ENCODE results near the gene SLC26A2. TPM values are rescaled to one million over a fixed set of nuclear protein-coding genes. Genes with fewer than 3 reads are reported as not detected.
"Not testable (repeated sequence)": the region's sequence is repeated elsewhere in the genome, so short reads cannot be mapped to it uniquely, and the experiment has no call there.

The SLC26A2 gene
- total RNA-seq, 2 donors from 2014 or later = 6.3 to 12.6 TPM

DNA sequence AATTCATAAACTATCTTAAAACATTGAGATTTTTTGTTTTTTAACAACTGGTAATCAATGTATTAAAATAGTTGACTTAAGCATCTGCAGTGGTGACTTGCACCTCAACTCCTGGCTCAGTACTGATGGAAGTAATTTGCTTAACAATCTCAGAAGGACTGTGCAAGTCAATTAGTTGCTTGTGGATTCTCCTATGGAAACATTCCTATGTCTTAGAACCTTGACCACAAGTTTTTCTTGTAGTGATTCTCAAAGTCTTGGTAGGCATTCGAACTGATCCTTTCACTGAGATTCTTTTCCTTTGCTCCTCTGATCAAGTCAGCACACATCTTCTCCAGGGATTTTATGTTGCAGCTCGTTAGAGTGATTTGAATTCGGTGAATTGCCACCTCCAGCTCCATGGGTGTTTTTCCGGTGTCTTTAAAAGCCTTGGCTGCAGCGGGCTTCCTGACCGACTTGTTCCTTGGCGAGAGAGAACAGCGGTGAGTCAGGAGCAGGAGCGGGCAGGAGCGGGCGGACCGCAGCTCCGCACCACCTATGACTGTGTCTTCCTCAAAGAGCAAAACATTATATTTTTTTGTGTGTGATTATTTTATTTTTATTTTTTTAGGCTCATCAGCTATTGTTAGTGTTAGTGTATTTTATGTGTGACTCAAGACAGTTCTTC, 61.1 kb downstream of the SLC26A2 start:
- ATAC-seq (peak; percentile 36 to 39), DNase-seq (no peak)
- intact Hi-C loops (cut with DNase I) = loop anchor here in 1 of 2 donors (10.0 kb wide), 1 partner anchor 193 kb away; no protein-coding TSS in a partner anchor

- ATAC-seq = peak; percentile 72 to 76
- DNase-seq = no peak
- intact Hi-C loops (cut with DNase I) = loop anchor here in 1 of 2 donors (10.0 kb wide), 1 partner anchor 193 kb away; no protein-coding TSS in a partner anchor
Measured at GRCh38 chr5:150022158-150022531, 61.6 kb downstream of the SLC26A2 start.

GRCh38 chr5:150022681-150023080, 62.1 kb downstream of the SLC26A2 start:
- intact Hi-C loops (cut with DNase I) = loop anchor here in 1 of 2 donors (10.0 kb wide), 1 partner anchor 192 kb away; no protein-coding TSS in a partner anchor

DNA sequence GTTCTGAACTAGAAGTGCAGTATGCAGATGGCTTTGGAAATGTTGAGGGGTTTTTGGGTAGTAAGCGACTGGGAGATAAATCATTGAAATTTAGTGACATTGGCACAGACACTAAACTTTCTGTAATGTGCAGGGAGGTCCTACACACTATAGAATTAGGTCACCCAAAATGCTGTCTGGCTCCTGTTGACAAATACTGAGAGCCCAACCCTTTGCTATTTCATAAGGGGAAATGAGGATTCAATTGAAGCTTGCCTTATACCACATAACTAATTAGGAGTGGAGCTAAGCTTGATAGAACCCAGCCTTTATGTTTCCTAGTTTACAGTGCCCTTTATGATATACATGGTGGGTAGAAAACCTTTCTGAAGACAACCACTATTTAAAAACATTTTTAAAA, 62.6 kb downstream of the SLC26A2 start:
- intact Hi-C loops (cut with DNase I) = loop anchor here in 1 of 2 donors (10.0 kb wide), 1 partner anchor 192 kb away; no protein-coding TSS in a partner anchor
- DNase-seq = no peak
- ATAC-seq = no peak

More at GRCh38 chr5:150022681-150023080, 62.1 kb downstream of the SLC26A2 start:
- DNase-seq (no peak), ATAC-seq (peak in 1 of 2 donors; percentile 66)

DNA sequence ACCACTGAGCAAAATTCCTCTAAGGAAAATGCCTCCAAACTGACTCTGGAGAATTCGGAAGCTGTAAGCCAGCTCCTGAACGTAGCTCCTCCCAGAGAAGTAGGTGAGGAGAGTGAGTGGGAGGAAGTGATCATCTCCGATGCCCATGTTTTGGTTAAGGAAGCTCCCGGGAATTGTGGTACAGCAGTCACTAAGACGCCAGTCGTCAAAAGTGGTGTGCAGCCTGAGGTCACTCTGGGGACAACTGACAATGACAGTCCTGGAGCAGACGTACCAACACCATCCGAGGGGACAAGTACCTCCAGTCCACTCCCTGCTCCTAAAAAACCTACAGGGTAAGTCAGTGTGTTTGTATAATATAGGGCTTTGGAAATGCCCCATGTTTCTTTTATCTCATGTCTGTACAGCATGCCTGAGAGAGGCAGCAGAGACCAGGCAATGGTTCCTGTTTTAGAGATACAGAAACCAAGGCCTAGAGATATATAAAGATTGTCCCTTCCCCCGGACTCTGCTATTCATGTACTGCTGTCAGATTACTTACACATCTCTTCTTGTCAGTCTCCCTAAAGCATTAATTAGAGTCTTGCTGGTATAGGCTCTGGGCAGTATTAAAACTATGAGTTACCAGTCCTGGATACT, 63.9 kb downstream of the SLC26A2 start:
- intact Hi-C loops (cut with DNase I) = loop anchor here in 1 of 2 donors (10.0 kb wide), 1 partner anchor 190 kb away; no protein-coding TSS in a partner anchor
- no peak for DNase-seq
- peak; percentile 28 to 71 for ATAC-seq

- DNase-seq (no peak), ATAC-seq (no peak)
- intact Hi-C loops (cut with DNase I) = loop anchor here in 1 of 2 donors (10.0 kb wide), 1 partner anchor 188 kb away; no protein-coding TSS in a partner anchor
Measured at GRCh38 chr5:150026682-150027172, 66.2 kb downstream of the SLC26A2 start.

DNA sequence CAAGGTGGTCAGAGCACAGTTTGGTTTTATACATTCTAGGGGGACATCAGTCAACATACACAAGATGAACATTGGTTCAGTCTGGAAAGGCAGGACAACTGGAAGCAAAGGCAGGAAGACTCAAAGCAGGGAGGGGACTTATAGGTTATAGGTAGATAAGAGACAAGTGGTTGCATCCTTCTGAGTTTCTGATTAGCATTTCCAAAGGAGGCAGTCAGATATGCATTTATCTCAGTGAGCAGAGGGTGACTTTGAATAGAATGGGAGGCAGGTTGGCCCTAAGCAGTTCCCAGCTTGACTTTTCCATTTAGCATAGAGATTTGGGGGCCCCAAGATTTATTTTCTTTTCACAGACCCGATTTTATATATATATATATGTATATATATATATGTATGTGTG, 67.5 kb downstream of the SLC26A2 start:
- not testable (repeated sequence) for DNase-seq, ATAC-seq
- intact Hi-C loops (cut with DNase I) = loop anchor here in 1 of 2 donors (10.0 kb wide), 1 partner anchor 187 kb away; no protein-coding TSS in a partner anchor

DNA sequence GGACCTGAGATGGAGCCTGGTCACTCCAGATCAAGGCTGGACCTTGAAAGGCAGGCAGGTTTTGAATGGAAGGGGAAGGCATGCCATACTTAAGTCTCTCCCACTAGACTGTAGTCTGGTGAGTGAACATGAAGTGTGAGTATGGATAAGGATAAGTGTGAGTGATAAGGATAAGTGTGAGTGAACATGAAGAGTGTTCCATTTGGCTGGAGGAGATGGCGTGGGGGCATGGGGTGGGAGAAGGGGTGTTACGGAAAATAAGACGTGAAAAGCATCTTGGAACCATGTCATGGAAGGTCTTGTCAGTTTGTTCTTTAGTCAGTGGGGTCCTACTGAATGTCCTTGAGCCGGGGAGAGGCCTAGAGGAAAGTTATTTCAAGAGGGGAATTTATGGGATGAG, 72.8 kb downstream of the SLC26A2 start:
- DNase-seq (no peak), ATAC-seq (peak in 1 of 2 donors; percentile 55)
- intact Hi-C loops (cut with DNase I) = no loop called here

- DNase-seq = no peak
- intact Hi-C loops (cut with DNase I) = no loop called here
- ATAC-seq = peak in 1 of 2 donors; percentile 30
Measured at GRCh38 chr5:150034662-150035061, 74.1 kb downstream of the SLC26A2 start.

DNA sequence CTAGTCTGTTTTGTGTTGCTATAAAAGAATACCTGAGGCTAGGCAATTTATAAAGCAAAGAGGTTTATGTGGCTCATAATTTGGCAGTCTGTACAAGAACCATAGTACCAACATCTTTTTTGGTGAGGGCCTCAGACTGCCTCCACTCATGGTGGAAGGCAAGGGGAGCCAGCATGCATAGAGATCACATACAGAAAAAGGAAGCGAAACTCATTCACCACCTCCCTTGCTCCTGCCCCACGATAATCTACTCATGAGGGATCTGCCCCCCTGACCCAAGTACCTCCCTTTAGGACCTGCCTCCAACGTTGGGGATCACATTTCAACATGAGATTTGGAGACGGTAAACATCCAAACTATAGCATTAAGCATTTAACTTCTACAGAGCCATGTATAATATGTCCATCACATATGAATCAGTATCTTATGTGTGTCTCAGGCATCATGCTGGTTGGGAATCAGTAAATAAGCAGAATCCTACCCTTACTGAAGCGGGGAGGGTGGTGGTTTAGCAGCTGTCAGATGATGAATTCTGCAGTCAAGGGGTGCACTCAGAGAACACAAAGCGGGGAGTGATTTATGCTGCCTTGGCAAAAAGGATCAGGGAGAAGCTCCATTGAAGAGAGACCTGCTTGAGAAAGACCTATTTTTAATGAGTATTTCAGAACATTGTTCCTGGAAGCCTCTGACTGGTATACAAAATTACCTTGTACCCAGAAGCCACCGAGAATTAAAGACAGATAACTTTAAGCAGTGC, 74.8 kb downstream of the SLC26A2 start:
- no peak for ATAC-seq
- intact Hi-C loops (cut with DNase I) = no loop called here
- no peak for DNase-seq

DNA sequence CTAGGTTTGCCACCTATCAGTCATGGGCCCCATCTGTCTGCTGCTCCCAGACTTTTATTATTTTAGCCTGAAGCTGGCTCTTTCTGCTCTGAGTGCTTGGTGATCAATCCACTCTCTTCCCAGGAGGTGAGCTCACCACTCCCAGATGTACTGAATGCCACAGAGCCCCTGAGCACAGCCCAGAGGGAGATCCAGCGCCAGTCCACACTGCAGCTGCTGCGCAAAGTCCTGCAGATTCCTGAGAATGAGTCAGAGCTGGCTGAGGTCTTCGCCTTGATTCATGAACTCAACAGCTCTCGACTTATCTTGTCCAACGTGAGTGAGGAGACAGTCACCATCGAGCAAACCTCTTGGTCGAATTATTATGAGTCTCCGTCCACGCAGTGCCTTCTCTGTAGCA, 76.0 kb downstream of the SLC26A2 start:
- intact Hi-C loops (cut with DNase I) = no loop called here
- ATAC-seq (peak; percentile 91 to 98), DNase-seq (peak; percentile 60)

Other genes starting within 250 kb of the SLC26A2 start
- 10 to 100 TPM; 11.8 to 12.5 TPM for gene PPARGC1B, start 230.4 kb upstream of the SLC26A2 start, total RNA-seq
- under 1 TPM in 1 of 2 donors, not detected in 1; 0.16 TPM for gene PDE6A, start 16.0 kb upstream of the SLC26A2 start, total RNA-seq
- 1 to 10 TPM; 3.3 to 4.1 TPM for gene TIGD6, start 39.9 kb downstream of the SLC26A2 start, total RNA-seq
- 10 to 100 TPM; 14.1 to 22.1 TPM for gene HMGXB3, start 40.0 kb downstream of the SLC26A2 start, total RNA-seq
- gene CSF1R, start 125.8 kb downstream of the SLC26A2 start, total RNA-seq = 10 to 100 TPM; 18.3 to 41.6 TPM
- 10 to 100 TPM; 62.9 to 68.3 TPM for gene PDGFRB, start 195.1 kb downstream of the SLC26A2 start, total RNA-seq
- not detected for gene CDX1, start 206.0 kb downstream of the SLC26A2 start, total RNA-seq
- not detected for gene SLC6A7, start 229.3 kb downstream of the SLC26A2 start, total RNA-seq

Measured in left cardiac atrium (tissue), 4 donors.